Measurements from ENCODE around the gene PRM1. TPM values are rescaled to one million over a fixed set of nuclear protein-coding genes. Genes with fewer than 3 reads are reported as not detected.

PRM1 gene
- total RNA-seq, 1 experiment from 2014 or later: not detected

DNA sequence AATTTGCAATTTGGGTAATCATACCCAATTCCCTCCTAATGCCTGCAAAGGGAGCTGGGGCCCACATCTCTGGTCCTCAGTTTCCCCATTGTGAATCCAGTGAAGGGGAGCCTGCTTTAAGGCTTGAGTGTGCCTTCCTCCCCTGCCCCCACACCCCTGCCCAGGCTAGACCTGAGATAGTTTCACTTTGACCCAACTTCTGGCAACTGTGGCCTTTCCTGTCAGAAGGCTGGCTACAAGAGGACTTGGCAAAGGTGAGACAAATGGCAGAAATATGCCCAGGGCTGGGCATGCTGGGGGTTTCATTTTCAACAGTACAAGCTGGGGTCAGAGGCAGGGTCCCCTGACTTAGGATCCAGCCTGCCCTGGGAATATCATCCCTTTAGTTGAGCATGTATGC, 35.1 kb downstream of the PRM1 start:
- no peaks in the 10 kb centered on the region for H3K4me1 ChIP-seq (ENCODE audit: control insufficient read depth, insufficient read depth, low read length)
- ChIA-PET CTCF (interaction anchor here (1.1 kb wide), 1 partner anchor 10 kb away, joined by 4 read pairs; the partner anchor contains the start of gene SOCS1), POLR2A (interaction anchor here (0.6 kb wide), 1 partner anchor 10 kb away, joined by 3 read pairs; the partner anchor contains the start of gene SOCS1)
- no peak overlapping the region for H3K27ac ChIP-seq (ENCODE audit: low read length)
- intact Hi-C loops (cut with micrococcal nuclease; ENCODE audit: unreplicated experiment) (no loop called here), in situ Hi-C loops (cut with HindIII; ENCODE audit: low pct_unique_long_range_greater_than_20kb, low sequenced_read_pairs) (no loop called here)
- ATAC-seq: no peak
- no peaks in the 10 kb centered on the region for H3K9me3 ChIP-seq (ENCODE audit: control insufficient read depth, insufficient read depth, low read depth, low read length)
- no peak overlapping the region for H3K4me3 ChIP-seq (ENCODE audit: low read depth in 2 of 2, low read length in 2 of 2)
- BruUV-seq (replicated peaks): no TSS peak
- H3K36me3 ChIP-seq (ENCODE audit: control insufficient read depth, insufficient read depth, low read length): no peaks in the 10 kb centered on the region
- no peak for DNase-seq (ENCODE audit: low read depth, low spot score)
- H3K27me3 ChIP-seq (ENCODE audit: control insufficient read depth, insufficient read depth, low read length): no peaks in the 10 kb centered on the region
- TF ChIP-seq REST (IDR thresholded peaks at IDR 0.05; ENCODE audit: insufficient read depth in 1 of 2, low read depth in 2 of 2, low read length in 1 of 2) (no peak), SIN3A (IDR thresholded peaks at IDR 0.05; ENCODE audit: borderline replicate concordance, insufficient read depth, low read depth, low read length) (no peak)

- no peak for DNase-seq (ENCODE audit: low read depth, low spot score)
- H3K27ac ChIP-seq (ENCODE audit: low read length): no peak overlapping the region
- intact Hi-C loops (cut with micrococcal nuclease; ENCODE audit: unreplicated experiment) (no loop called here), in situ Hi-C loops (cut with HindIII; ENCODE audit: low pct_unique_long_range_greater_than_20kb, low sequenced_read_pairs) (no loop called here)
- ATAC-seq: no peak
- H3K9me3 ChIP-seq (ENCODE audit: control insufficient read depth, insufficient read depth, low read depth, low read length): no peaks in the 10 kb centered on the region
- H3K27me3 ChIP-seq (ENCODE audit: control insufficient read depth, insufficient read depth, low read length): no peaks in the 10 kb centered on the region
- TF ChIP-seq, protein P1, sequence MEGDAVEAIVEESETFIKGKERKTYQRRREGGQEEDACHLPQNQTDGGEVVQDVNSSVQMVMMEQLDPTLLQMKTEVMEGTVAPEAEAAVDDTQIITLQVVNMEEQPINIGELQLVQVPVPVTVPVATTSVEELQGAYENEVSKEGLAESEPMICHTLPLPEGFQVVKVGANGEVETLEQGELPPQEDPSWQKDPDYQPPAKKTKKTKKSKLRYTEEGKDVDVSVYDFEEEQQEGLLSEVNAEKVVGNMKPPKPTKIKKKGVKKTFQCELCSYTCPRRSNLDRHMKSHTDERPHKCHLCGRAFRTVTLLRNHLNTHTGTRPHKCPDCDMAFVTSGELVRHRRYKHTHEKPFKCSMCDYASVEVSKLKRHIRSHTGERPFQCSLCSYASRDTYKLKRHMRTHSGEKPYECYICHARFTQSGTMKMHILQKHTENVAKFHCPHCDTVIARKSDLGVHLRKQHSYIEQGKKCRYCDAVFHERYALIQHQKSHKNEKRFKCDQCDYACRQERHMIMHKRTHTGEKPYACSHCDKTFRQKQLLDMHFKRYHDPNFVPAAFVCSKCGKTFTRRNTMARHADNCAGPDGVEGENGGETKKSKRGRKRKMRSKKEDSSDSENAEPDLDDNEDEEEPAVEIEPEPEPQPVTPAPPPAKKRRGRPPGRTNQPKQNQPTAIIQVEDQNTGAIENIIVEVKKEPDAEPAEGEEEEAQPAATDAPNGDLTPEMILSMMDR (IDR thresholded peaks at IDR 0.05): no peak
- TF ChIP-seq REST (IDR thresholded peaks at IDR 0.05; ENCODE audit: insufficient read depth in 1 of 2, low read depth in 2 of 2, low read length in 1 of 2): no peak
- no peak for TF ChIP-seq TCF7L2 (IDR thresholded peaks at IDR 0.05; ENCODE audit: low read depth, low read length)
- TF ChIP-seq POLR2AphosphoS5 (IDR thresholded peaks at IDR 0.05; ENCODE audit: low read depth, low read length): no peak
- TF ChIP-seq SIN3A (IDR thresholded peaks at IDR 0.05; ENCODE audit: borderline replicate concordance, insufficient read depth, low read depth, low read length): no peak
- ChIA-PET CTCF (no interaction called here), POLR2A (interaction anchor here (0.6 kb wide), 1 partner anchor 10 kb away, joined by 3 read pairs; the partner anchor contains the start of gene SOCS1)
- no TSS peak for BruUV-seq (replicated peaks)
- H3K4me1 ChIP-seq (ENCODE audit: control insufficient read depth, insufficient read depth, low read length): no peaks in the 10 kb centered on the region
- H3K4me3 ChIP-seq (ENCODE audit: low read depth in 2 of 2, low read length in 2 of 2): no peak overlapping the region
- no peaks in the 10 kb centered on the region for H3K36me3 ChIP-seq (ENCODE audit: control insufficient read depth, insufficient read depth, low read length)
Measured at GRCh38 chr16:11245222-11245737, 35.9 kb downstream of the PRM1 start.

Measured in Panc1 (cell line).